MG63 (cell line): ENCODE results near the gene REL. TPM values are rescaled to one million over a fixed set of nuclear protein-coding genes. Genes with fewer than 3 reads are reported as not detected.

Experiments used
- DNase-seq: peaks from one replicate; pipeline ENCODE4 v3.0.0-alpha.2; 2020
- H3K27me3 ChIP-seq: fragments of 250-450 bp; sonication (Bioruptor Pico); 2 replicates; pipeline ENCODE4 v1.5.1; 2020; ENCODE audit warnings: mild to moderate bottlenecking, moderate library complexity
- H3K36me3 ChIP-seq: fragments of 250-450 bp; sonication (Bioruptor Pico); 2 replicates; pipeline ENCODE4 v1.5.1; 2020; ENCODE audit warnings: mild to moderate bottlenecking, moderate library complexity
- H3K4me3 ChIP-seq: fragments of 250-450 bp; sonication (Bioruptor Pico); 2 replicates; pipeline ENCODE4 v1.5.1; 2020; ENCODE audit warnings: mild to moderate bottlenecking, moderate library complexity
- H3K9me3 ChIP-seq: fragments of 250-450 bp; sonication (Bioruptor Pico); 2 replicates; pipeline ENCODE4 v1.5.1; 2020; ENCODE audit warnings: mild to moderate bottlenecking, moderate library complexity
- total RNA-seq: library from RNA; depleted of rRNA; stranded (reverse); fragments of >200 nt; shearing (Covaris generic); gene quantifications from 2 replicates; pipeline ENCODE4 v1.2.3, GENCODE V29; 2014; ENCODE audit warnings: low replicate concordance

Gene REL
- total RNA-seq, 1 experiment from 2014 or later: 3.1 TPM

- Histone ChIP-seq H3K9me3 (no peaks in the 10 kb centered on the region), H3K4me3 (no peak overlapping the region), H3K27me3 (no peaks in the 10 kb centered on the region), H3K36me3 (no peaks in the 10 kb centered on the region)
- DNase-seq: no peak
Measured at GRCh38 chr2:60938301-60938700, 56.9 kb downstream of the REL start.

- no peak for DNase-seq
- Histone ChIP-seq H3K27me3 (no peaks in the 10 kb centered on the region), H3K4me3 (no peak overlapping the region), H3K36me3 (no peaks in the 10 kb centered on the region), H3K9me3 (no peaks in the 10 kb centered on the region)
Measured at GRCh38 chr2:60939622-60940021, 58.2 kb downstream of the REL start.

- Histone ChIP-seq H3K27me3 (no peaks in the 10 kb centered on the region), H3K9me3 (no peaks in the 10 kb centered on the region), H3K4me3 (no peak overlapping the region), H3K36me3 (no peaks in the 10 kb centered on the region)
- DNase-seq: no peak
Measured at GRCh38 chr2:60945341-60945740, 64.0 kb downstream of the REL start.

- Histone ChIP-seq H3K9me3 (no peaks in the 10 kb centered on the region), H3K27me3 (no peaks in the 10 kb centered on the region), H3K36me3 (no peaks in the 10 kb centered on the region), H3K4me3 (no peak overlapping the region)
- DNase-seq: no peak
Measured at GRCh38 chr2:60947056-60947455, 65.7 kb downstream of the REL start.

- H3K4me3 ChIP-seq: no peak overlapping the region
- H3K36me3 ChIP-seq: no peaks in the 10 kb centered on the region
- H3K27me3 ChIP-seq: no peaks in the 10 kb centered on the region
- H3K9me3 ChIP-seq: no peaks in the 10 kb centered on the region
- DNase-seq: no peak
Measured at GRCh38 chr2:60948161-60948560, 66.8 kb downstream of the REL start.

GRCh38 chr2:60948926-60949579, 67.7 kb downstream of the REL start:
- Histone ChIP-seq H3K4me3 (no peak overlapping the region), H3K36me3 (no peaks in the 10 kb centered on the region), H3K27me3 (no peaks in the 10 kb centered on the region), H3K9me3 (no peaks in the 10 kb centered on the region)
- DNase-seq: no peak

- Histone ChIP-seq H3K36me3 (no peaks in the 10 kb centered on the region), H3K27me3 (no peaks in the 10 kb centered on the region), H3K9me3 (no peaks in the 10 kb centered on the region), H3K4me3 (no peak overlapping the region)
- DNase-seq: no peak
Measured at GRCh38 chr2:60954139-60954538, 72.8 kb downstream of the REL start.

- Histone ChIP-seq H3K36me3 (no peaks in the 10 kb centered on the region; the same call in 1 of the 2 replicates), H3K4me3 (no peak overlapping the region), H3K27me3 (no peaks in the 10 kb centered on the region), H3K9me3 (no peaks in the 10 kb centered on the region)
- no peak for DNase-seq
Measured at GRCh38 chr2:60957224-60957623, 75.8 kb downstream of the REL start.

GRCh38 chr2:60957643-60958042, 76.3 kb downstream of the REL start:
- no peaks in the 10 kb centered on the region; the same call in 1 of the 2 replicates for H3K36me3 ChIP-seq
- no peaks in the 10 kb centered on the region for H3K27me3 ChIP-seq
- no peaks in the 10 kb centered on the region for H3K9me3 ChIP-seq
- no peak for DNase-seq
- H3K4me3 ChIP-seq: no peak overlapping the region

GRCh38 chr2:60958361-60958760, 77.0 kb downstream of the REL start:
- no peak overlapping the region for H3K4me3 ChIP-seq
- H3K36me3 ChIP-seq: no peaks in the 10 kb centered on the region; the same call in 1 of the 2 replicates
- no peak for DNase-seq
- no peaks in the 10 kb centered on the region for H3K9me3 ChIP-seq
- no peaks in the 10 kb centered on the region for H3K27me3 ChIP-seq

- no peaks in the 10 kb centered on the region; the same call in 1 of the 2 replicates for H3K36me3 ChIP-seq
- no peak for DNase-seq
- no peaks in the 10 kb centered on the region for H3K27me3 ChIP-seq
- H3K9me3 ChIP-seq: no peaks in the 10 kb centered on the region
- H3K4me3 ChIP-seq: no peak overlapping the region
Measured at GRCh38 chr2:60958800-60959199, 77.4 kb downstream of the REL start.

- Histone ChIP-seq H3K36me3 (no peaks in the 10 kb centered on the region; the same call in 1 of the 2 replicates), H3K27me3 (no peaks in the 10 kb centered on the region), H3K9me3 (no peaks in the 10 kb centered on the region), H3K4me3 (no peak overlapping the region)
- DNase-seq: no peak
Measured at GRCh38 chr2:60959501-60959900, 78.1 kb downstream of the REL start.

- H3K4me3 ChIP-seq: no peak overlapping the region
- H3K36me3 ChIP-seq: no peaks in the 10 kb centered on the region; the same call in 1 of the 2 replicates
- no peak for DNase-seq
Measured at GRCh38 chr2:60960706-60961105, 79.3 kb downstream of the REL start.

GRCh38 chr2:60961457-60961856, 80.1 kb downstream of the REL start:
- no peaks in the 10 kb centered on the region for H3K27me3 ChIP-seq

More at GRCh38 chr2:60960706-60961105, 79.3 kb downstream of the REL start:
- Histone ChIP-seq H3K9me3 (no peaks in the 10 kb centered on the region), H3K27me3 (no peaks in the 10 kb centered on the region)

GRCh38 chr2:60962528-60962927, 81.2 kb downstream of the REL start:
- Histone ChIP-seq H3K36me3 (no peaks in the 10 kb centered on the region; the same call in 1 of the 2 replicates), H3K4me3 (no peak overlapping the region), H3K9me3 (no peaks in the 10 kb centered on the region), H3K27me3 (no peaks in the 10 kb centered on the region)
- DNase-seq: no peak

More at GRCh38 chr2:60961457-60961856, 80.1 kb downstream of the REL start:
- Histone ChIP-seq H3K9me3 (no peaks in the 10 kb centered on the region), H3K4me3 (no peak overlapping the region), H3K36me3 (no peaks in the 10 kb centered on the region; the same call in 1 of the 2 replicates)
- DNase-seq: no peak

- Histone ChIP-seq H3K9me3 (no peaks in the 10 kb centered on the region), H3K4me3 (no peak overlapping the region), H3K36me3 (no peaks in the 10 kb centered on the region; the same call in 1 of the 2 replicates), H3K27me3 (no peaks in the 10 kb centered on the region)
- no peak for DNase-seq
Measured at GRCh38 chr2:60963190-60963589, 81.8 kb downstream of the REL start.

- no peaks in the 10 kb centered on the region for H3K9me3 ChIP-seq
- no peaks in the 10 kb centered on the region for H3K27me3 ChIP-seq
- H3K36me3 ChIP-seq: no peaks in the 10 kb centered on the region; the same call in 1 of the 2 replicates
- DNase-seq: no peak
- H3K4me3 ChIP-seq: no peak overlapping the region
Measured at GRCh38 chr2:60964651-60965498, 83.5 kb downstream of the REL start.

- Histone ChIP-seq H3K27me3 (no peaks in the 10 kb centered on the region), H3K4me3 (no peak overlapping the region), H3K9me3 (no peaks in the 10 kb centered on the region), H3K36me3 (no peaks in the 10 kb centered on the region; the same call in 1 of the 2 replicates)
- DNase-seq: no peak
Measured at GRCh38 chr2:60965499-60965785, 84.1 kb downstream of the REL start.
